KBM-7 (cell line): Measurements from ENCODE around the gene SLC1A2.
"Not testable (repeated sequence)": the region's sequence is repeated elsewhere in the genome, so short reads cannot be mapped to it uniquely, and the experiment has no call there.

Source experiments
- DNase-seq: peaks from one replicate; pipeline ENCODE4 v3.0.0-alpha.2; 2015
- in situ Hi-C: fragments of 300-500 bp; cut with MboI; formaldehyde crosslinking; loops from 2 replicates; pipeline ENCODE4 v1.14.3; 2020; ENCODE audit warnings: low sequenced_read_pairs, low pct_unique_long_range_greater_than_20kb, mixed read lengths

The SLC1A2 gene

DNA sequence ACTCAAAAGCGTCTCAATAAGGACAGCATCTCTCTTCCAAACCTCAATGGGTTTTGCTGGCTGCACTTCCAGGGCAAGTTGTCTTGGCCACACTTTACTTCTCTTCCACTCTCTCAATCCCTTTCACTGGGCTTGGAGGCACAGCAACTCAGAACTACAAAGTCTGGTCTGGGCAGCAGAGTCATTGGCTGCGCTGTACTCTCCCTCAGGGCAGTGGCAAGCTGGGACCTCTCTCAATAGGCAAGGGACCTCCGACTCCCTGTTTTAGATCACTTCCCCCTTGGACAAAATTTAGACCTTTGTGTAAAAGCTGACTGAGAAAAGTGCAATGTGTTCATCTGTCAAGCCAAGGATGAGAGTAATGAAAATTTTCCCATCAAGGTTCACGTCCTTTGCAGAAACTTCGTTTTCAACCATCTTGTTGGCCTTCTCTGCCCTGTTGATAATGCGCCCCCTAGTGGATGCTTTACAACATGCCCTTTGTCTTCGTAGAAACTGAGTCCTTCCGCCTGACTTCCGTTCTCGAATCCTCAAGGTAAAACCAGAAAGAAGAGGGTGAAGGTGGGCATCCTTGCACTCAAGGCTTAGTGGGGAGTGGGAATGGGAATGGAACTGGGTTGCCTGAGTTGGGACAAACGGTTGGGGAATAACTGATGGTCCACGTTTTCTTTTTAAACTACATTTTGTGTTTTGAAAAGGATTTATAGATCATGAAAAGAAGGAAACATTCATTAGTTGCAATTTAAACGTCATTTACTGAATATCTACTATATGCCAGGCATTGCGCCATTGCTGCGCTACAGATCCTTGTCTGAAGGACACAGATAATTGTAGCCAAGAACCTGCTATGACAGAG is 181.3 kb downstream of the SLC1A2 start:
- in situ Hi-C loops, result no loop called here
- peak; percentile 72 for DNase-seq

- in situ Hi-C loops, result no loop called here
- no peak for DNase-seq
Measured at GRCh38 chr11:35237351-35237750, 182.0 kb downstream of the SLC1A2 start.

DNA sequence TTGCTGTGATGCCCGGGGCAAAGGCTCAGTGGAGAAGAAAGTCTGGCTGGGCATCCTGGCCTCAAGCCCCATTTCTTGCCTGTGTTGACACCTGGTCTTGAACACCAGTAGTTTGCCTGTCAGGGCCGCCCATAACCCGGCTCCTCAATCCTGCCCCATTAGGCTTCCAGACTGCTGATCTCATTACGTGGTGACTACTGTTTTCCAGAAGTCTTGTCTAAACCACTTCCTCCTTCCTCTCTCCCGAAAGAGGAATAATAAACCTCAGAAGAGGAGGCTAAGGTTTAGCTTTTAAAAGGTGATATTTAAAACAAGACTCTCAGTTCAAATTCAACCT is 182.7 kb downstream of the SLC1A2 start:
- in situ Hi-C loops, result no loop called here
- DNase-seq, result peak; percentile 54

- DNase-seq, result no peak
- in situ Hi-C loops, result no loop called here
Measured at GRCh38 chr11:35235936-35236666, 183.3 kb downstream of the SLC1A2 start.

DNA sequence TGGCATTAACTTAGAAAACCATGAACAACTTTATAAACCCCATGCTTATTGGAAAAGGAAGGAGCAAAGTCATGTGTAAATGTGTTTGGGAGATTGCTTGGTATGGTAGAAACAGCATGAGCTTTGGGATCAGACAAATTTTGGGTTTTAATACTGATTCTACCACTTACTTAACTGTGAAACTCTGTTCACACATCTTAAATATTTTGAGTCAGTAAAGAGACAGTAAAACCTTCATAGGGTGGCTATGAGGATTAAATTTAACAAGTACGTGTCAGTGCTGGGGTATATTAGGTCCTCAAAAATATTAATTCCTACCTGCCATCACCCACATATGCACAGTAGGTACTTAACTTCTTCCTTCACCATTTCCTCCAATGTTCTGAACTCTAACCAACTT is 183.9 kb downstream of the SLC1A2 start:
- in situ Hi-C loops, result no loop called here
- DNase-seq, result no peak

DNA sequence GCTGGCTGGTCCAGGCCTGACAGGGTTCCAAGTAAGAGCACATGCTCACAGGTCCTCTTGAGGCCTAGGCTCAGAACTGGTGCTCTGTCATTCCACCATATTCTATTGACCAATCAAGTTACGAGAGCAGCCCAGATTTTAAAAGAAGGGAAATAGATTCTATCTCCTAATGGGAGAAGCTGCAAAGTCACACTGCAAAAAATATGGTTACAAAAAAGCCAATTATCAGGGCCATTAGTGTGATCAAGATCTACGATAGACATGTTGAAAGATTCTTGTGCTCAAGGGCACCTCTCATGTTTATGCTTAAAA is 184.2 kb downstream of the SLC1A2 start:
- in situ Hi-C loops, result no loop called here
- DNase-seq, result no peak

DNA sequence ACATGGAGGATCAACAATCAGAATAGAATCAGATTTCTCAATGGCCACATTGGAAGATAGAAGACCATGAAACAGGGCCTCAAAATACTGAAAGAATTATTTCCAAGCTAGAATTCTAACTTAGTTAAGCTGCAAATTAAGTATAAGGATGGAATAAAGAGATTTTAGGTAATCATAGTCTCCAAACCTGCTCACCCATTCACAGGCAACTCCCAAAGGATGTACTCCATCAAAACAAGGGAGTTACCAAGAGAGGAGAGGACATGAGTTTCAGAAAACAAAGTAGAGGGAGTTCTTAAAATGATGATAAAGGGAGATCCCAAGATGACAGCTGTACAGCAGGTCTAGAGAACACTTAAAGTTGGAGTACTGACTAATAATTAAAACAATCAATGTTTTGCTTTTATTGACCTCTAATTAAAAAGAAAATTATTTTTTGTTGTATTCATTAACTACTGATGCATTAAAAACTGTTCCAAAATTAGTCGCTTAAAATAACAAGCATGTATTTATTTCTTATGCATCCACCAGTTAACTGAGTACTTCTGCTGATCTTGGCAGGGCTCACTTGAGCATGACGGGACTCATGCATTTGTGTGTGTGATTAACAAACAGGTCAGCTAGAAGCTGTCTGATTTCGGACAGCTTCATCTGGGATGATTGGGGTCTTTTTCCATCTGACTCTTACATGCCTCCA is 184.8 kb downstream of the SLC1A2 start:
- DNase-seq, result no peak
- in situ Hi-C loops, result no loop called here

DNA sequence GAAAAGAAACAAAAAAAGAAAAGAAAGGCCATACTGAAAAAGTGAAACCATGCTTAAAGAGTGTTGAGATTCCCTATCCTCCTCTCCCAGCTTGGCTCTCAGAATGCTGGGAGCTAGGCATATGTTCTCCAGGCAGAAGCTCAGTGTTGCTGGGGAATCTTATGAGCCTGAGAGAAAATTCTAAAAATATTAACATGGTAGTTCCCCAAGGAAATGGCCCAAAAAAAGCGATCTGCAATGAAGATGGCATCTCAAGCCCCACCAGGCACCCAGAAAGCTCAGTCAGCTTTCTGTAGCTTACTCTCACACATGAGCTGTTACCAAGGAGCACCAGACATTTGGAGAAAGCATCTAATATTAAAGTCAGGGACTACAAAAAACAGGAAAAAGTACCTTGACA is 185.8 kb downstream of the SLC1A2 start:
- DNase-seq, result no peak
- in situ Hi-C loops, result no loop called here

DNA sequence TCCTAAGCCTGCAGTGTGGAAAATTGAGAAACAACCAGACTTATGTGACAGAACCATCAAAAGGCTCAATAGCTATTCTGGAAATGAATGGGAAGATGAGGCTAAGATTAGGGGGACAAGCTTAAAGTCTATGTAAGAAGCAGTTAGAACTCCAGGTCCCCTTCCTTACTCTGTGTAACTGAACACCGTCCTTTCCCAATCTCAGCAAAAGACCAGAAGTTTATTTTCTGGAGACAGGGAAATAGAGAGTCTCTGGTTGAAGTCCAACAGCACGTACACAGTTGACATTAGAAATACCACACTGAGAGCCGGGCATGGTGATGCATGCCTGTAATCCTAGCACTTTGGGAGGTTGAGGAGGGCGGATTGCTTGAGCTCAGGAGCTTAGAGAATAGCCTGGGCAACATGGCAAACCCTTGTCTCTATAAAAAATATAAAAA is 186.4 kb downstream of the SLC1A2 start:
- in situ Hi-C loops, result no loop called here
- DNase-seq, result no peak

GRCh38 chr11:35231076-35231860 is 188.1 kb downstream of the SLC1A2 start:
- in situ Hi-C loops, result no loop called here
- no peak for DNase-seq

DNA sequence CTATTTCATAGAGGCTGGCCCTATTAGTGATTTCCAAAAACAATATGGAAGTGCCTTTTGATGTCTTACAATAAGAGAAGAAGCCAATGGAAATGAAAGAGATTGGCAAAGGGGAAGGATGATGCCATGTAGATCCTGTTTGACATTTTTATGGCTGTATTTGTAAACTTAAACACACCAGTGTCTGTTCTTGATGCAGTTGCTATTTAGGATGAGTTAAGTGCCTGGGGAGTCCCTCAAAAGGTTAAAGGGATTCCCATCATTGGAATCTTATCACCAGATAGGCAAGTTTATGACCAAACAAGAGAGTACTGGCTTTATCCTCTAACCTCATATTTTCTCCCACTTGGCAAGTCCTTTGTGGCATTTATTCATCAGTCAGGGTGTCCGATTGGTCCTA is 189.0 kb downstream of the SLC1A2 start:
- no peak for DNase-seq
- in situ Hi-C loops, result no loop called here

GRCh38 chr11:35228328-35228725 is 191.0 kb downstream of the SLC1A2 start:
- DNase-seq, result no peak
- in situ Hi-C loops, result no loop called here

GRCh38 chr11:35227576-35228327 is 191.6 kb downstream of the SLC1A2 start:
- in situ Hi-C loops, result no loop called here
- DNase-seq, result no peak

DNA sequence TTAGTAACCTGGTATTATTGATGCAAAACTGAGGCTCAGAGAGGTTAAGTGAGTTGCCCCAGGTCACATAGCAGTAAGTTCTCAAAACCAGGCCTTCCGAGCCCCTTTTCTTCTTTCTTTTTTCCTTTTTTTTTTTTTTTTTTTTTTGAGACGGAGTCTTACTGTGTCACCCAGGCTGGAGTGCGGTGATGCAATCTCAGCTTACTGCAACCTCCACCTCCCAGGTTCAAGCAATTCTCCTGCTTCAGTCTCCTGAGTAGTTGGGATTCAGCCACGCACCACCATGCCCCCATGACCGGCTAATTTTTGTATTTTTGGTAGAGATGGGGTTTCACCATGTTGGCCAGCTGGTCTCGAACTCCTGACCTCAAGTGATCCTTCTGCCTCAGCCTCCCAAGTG is 192.6 kb downstream of the SLC1A2 start:
- DNase-seq, in situ Hi-C loops: not testable (repeated sequence)

DNA sequence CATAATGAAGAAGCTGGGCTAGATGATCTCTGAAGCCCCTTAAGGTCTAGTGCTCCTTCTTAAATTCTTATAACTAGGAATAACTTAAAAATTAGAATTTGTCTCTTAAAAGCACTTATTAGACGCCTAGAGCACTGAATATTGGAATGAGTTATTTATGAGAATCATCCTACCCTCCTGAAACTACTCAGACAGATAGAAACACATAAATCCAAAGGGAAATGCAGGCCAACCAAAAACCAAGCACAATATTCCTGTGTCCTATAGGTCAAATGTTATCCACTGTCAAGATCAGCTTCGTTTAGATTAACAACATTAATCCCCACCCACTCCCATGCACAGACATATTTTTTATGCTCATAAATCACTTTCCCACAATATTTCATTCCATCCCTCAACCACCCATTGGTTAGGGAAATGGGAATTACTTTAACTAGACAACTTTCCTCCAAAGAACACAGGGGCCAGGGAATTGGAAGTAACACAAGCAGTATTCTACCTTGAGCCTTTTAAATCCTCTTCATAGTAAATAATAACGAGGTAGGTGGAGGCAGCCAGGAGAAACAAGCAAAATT is 193.3 kb downstream of the SLC1A2 start:
- in situ Hi-C loops, result no loop called here
- DNase-seq, result no peak

- no peak for DNase-seq
- in situ Hi-C loops, result no loop called here
Measured at GRCh38 chr11:35223991-35224390, 195.4 kb downstream of the SLC1A2 start.

GRCh38 chr11:35223371-35223796 is 196.0 kb downstream of the SLC1A2 start:
- in situ Hi-C loops, result no loop called here
- no peak for DNase-seq

GRCh38 chr11:35218956-35219355 is 200.4 kb downstream of the SLC1A2 start:
- in situ Hi-C loops, result no loop called here
- no peak for DNase-seq
